K562 (cell line): ENCODE data around the gene SLC25A21. TPM values are rescaled to one million over a fixed set of nuclear protein-coding genes. Genes with fewer than 3 reads are reported as not detected.

Experiments used
- ATAC-seq: fragments of 200-7000 bp; cut with Tn5 transposase; 3 replicates; pipeline ENCODE4 v1.9.1; 2020; ENCODE audit warnings: moderate library complexity
- BruUV-seq: library from RNA; stranded (reverse); fragments of 400-500 nt; replicated peaks from 2 replicates; lab custom pipeline; 2021; lab: Mats Ljungman, UMichigan
- CTCF ChIA-PET: fragments of 300-600 bp; formaldehyde crosslinking; extraction: SDS; loops from one replicate; lab custom pipeline; 2021; ENCODE audit warnings: low intra/inter-chr PET ratio; lab: Yijun Ruan, JAX
- POLR2A ChIA-PET: fragments of 300-600, 350-650 bp; sonication (Branson Sonifier 250); formaldehyde crosslinking; extraction: SDS; loops from one replicate; lab custom pipeline; 2021; ENCODE audit warnings: antibody characterized with exemption, inconsistent platforms; lab: Yijun Ruan, JAX
- DNase-seq, 4 experiments: peaks; one replicate each; pipeline versions ENCODE4 v3.0.0 to v3.0.0-alpha.2; 2011 to 2018; ENCODE audit warnings: low spot score in 3 of 4, mixed read lengths in 3 of 4; ENCODE audit errors: extremely low read depth in 1 of 4
- FAIRE-seq: peaks from 2 replicates; lab custom pipeline; 2011; peaks lifted over from hg19 to GRCh38; lab: Jason Lieb, UNC
- H2AFZ ChIP-seq: 2 replicates; pipeline ENCODE4 v1.6.0; 2011; ENCODE audit warnings: low read depth, low read length, control low read depth, inconsistent platforms
- H3K27ac ChIP-seq: fragments of 200-600 bp; 3 replicates; pipeline ENCODE4 v1.8.0; 2011; ENCODE audit warnings: low read depth, mild to moderate bottlenecking, control low read depth, inconsistent platforms, low read length, moderate library complexity, mixed read lengths; ENCODE audit errors: extremely low read depth
- H3K27me3 ChIP-seq, 2 experiments: fragments of 300-600 bp in 1 of 2; 2 replicates in 1 of 2; 3 replicates in 1 of 2; pipeline versions ENCODE4 v1.6.0 to v1.8.0; 2011; ENCODE audit warnings: inconsistent platforms in 2 of 2, low read length in 2 of 2, mild to moderate bottlenecking in 1 of 2, mixed read lengths in 1 of 2, moderate library complexity in 1 of 2; ENCODE audit not compliant: control insufficient read depth in 2 of 2, insufficient read depth in 2 of 2
- H3K36me3 ChIP-seq: fragments of 300-600 bp; 3 replicates; pipeline ENCODE4 v1.8.0; 2011; ENCODE audit warnings: mild to moderate bottlenecking, low read length, inconsistent platforms; ENCODE audit not compliant: control insufficient read depth, insufficient read depth
- H3K4me1 ChIP-seq, 2 experiments: fragments of 200-600 bp in 1 of 2; replicated peaks in 1 of 2; 2 replicates in 1 of 2; 3 replicates in 1 of 2; pipeline versions ENCODE4 v1.5.1 to v1.8.0; 2011; ENCODE audit warnings: inconsistent platforms in 2 of 2, low read length in 2 of 2, mild to moderate bottlenecking in 1 of 2, mixed read lengths in 1 of 2, moderate library complexity in 1 of 2; ENCODE audit not compliant: control insufficient read depth in 2 of 2, insufficient read depth in 2 of 2
- H3K4me2 ChIP-seq: 2 replicates; pipeline ENCODE4 v1.6.1; 2011; ENCODE audit warnings: low read length, control low read depth, inconsistent platforms, mixed read lengths; ENCODE audit not compliant: insufficient read depth
- H3K4me3 ChIP-seq: fragments of 200-600 bp; sonication (generic), shearing (Covaris generic); 2 replicates; pipeline ENCODE4 v1.5.1; 2016; ENCODE audit warnings: control low read depth, inconsistent platforms
- H3K79me2 ChIP-seq: fragments of 200-600 bp; 3 replicates; pipeline ENCODE4 v1.8.0; 2011; ENCODE audit warnings: low read length, inconsistent platforms; ENCODE audit not compliant: control insufficient read depth, insufficient read depth
- H3K9ac ChIP-seq, 2 experiments: 2 replicates each; pipeline versions ENCODE4 v1.6.0 to v1.6.1; 2011; ENCODE audit warnings: low read depth in 2 of 2, low read length in 2 of 2, control low read depth in 1 of 2, inconsistent platforms in 1 of 2, mild to moderate bottlenecking in 1 of 2, mixed read lengths in 1 of 2; ENCODE audit not compliant: insufficient read depth in 1 of 2
- H3K9me1 ChIP-seq: one replicate; pipeline ENCODE4 v1.6.0; 2011; ENCODE audit warnings: inconsistent platforms, mild to moderate bottlenecking, low read length, moderate library complexity; ENCODE audit not compliant: control insufficient read depth, insufficient read depth
- H3K9me3 ChIP-seq: replicated peaks from 2 replicates; pipeline ENCODE4 v1.5.1; 2011; ENCODE audit warnings: low read depth, low read length, inconsistent platforms; ENCODE audit not compliant: control insufficient read depth, insufficient read depth
- H4K20me1 ChIP-seq: replicated peaks from 2 replicates; pipeline ENCODE4 v1.6.1; 2011; ENCODE audit warnings: low read length, inconsistent platforms, mixed read lengths; ENCODE audit not compliant: control insufficient read depth, insufficient read depth
- CBX3 ChIP-seq, 2 experiments: IDR thresholded peaks; 1 replicate in 1 of 2; 2 replicates in 1 of 2; pipeline ENCODE4 v1.6.1; 2012; ENCODE audit warnings: inconsistent platforms in 2 of 2, low read length in 2 of 2, borderline replicate concordance in 1 of 2, control low read depth in 1 of 2
- ETV1 ChIP-seq: fragments of 450-650 bp; conservative IDR thresholded peaks from 2 replicates; pipeline ENCODE4 v1.6.1; 2016; ENCODE audit warnings: missing genetic modification characterization, control low read depth, low read depth, missing compliant biosample characterization
- FOXJ3 ChIP-seq: sonication (generic); formaldehyde crosslinking; IDR thresholded peaks from 2 replicates; pipeline ENCODE4 v1.4.0; 2020; ENCODE audit warnings: mild to moderate bottlenecking, missing genetic modification reagents
- FOXK1 ChIP-seq: sonication (generic); formaldehyde crosslinking; IDR thresholded peaks from 2 replicates; pipeline ENCODE4 v1.8.0; 2022; ENCODE audit warnings: missing genetic modification reagents, mild to moderate bottlenecking, borderline replicate concordance
- HDAC3 ChIP-seq: fragments of 450-650 bp; IDR thresholded peaks from 2 replicates; pipeline ENCODE4 v1.6.1; 2018; ENCODE audit warnings: borderline replicate concordance, mild to moderate bottlenecking, moderate library complexity; ENCODE audit not compliant: partially characterized antibody
- ILK ChIP-seq: fragments of 450-650 bp; IDR thresholded peaks from 2 replicates; pipeline ENCODE4 v1.6.1; 2016; ENCODE audit warnings: missing genetic modification characterization, low read depth, mild to moderate bottlenecking, missing compliant biosample characterization, moderate library complexity, borderline replicate concordance
- LARP7 ChIP-seq: fragments of 450-650 bp; IDR thresholded peaks from 2 replicates; pipeline ENCODE4 v1.6.1; 2016
- PHB2 ChIP-seq: fragments of 450-650 bp; IDR thresholded peaks from 2 replicates; pipeline ENCODE4 v1.6.1; 2017; ENCODE audit warnings: low read depth
- SMARCB1 ChIP-seq: IDR thresholded peaks from 2 replicates; pipeline ENCODE4 v1.6.1; 2011; ENCODE audit warnings: improper control_type of control experiment, low read depth; ENCODE audit not compliant: insufficient read length
- SNIP1 ChIP-seq: fragments of 450-650 bp; IDR thresholded peaks from 2 replicates; pipeline ENCODE4 v1.7.1; 2017; ENCODE audit warnings: low read depth, mild to moderate bottlenecking
- TGIF2 ChIP-seq: sonication (generic); formaldehyde crosslinking; IDR thresholded peaks from 2 replicates; pipeline ENCODE4 v1.8.1; 2022; ENCODE audit warnings: mild to moderate bottlenecking, missing genetic modification reagents, moderate library complexity
- ZBTB7A ChIP-seq: IDR thresholded peaks from 2 replicates; pipeline ENCODE4 v1.6.1; 2011; ENCODE audit warnings: low read depth, mild to moderate bottlenecking, low read length, moderate library complexity, borderline replicate concordance; ENCODE audit not compliant: control insufficient read depth
- ZFP1 ChIP-seq: fragments of 450-650 bp; formaldehyde crosslinking; IDR thresholded peaks from 2 replicates; pipeline ENCODE4 v1.4.0; 2020; ENCODE audit warnings: mild to moderate bottlenecking, mixed read lengths
- ZNF24 ChIP-seq: fragments of 450-650 bp; IDR thresholded peaks from 2 replicates; pipeline ENCODE4 v1.6.1; 2016
- ZNF263 ChIP-seq: sonication (generic); formaldehyde crosslinking; IDR thresholded peaks from 2 replicates; pipeline ENCODE4 v1.8.0; 2022; ENCODE audit warnings: mild to moderate bottlenecking, missing genetic modification reagents, borderline replicate concordance
- ZNF282 ChIP-seq: sonication (generic); formaldehyde crosslinking; IDR thresholded peaks from 2 replicates; pipeline ENCODE4 v1.8.1; 2023; ENCODE audit warnings: missing genetic modification reagents
- ZNF589 ChIP-seq: fragments of 200-800 bp; sonication (Bioruptor generic); IDR thresholded peaks from 2 replicates; pipeline ENCODE4 v1.6.1; 2016; ENCODE audit warnings: low read depth, missing genetic modification characterization, missing compliant biosample characterization
- WGBS: fragments of 100-300 bp; shearing (Covaris generic); methylation state at CpG from one replicate; pipeline ENCODE4 v1.1.6; 2016; ENCODE audit warnings: low coverage, mixed read lengths; ENCODE audit not compliant: insufficient coverage; ENCODE audit errors: missing lambda C conversion rate; 5-methylcytosine and 5-hydroxymethylcytosine counted together
- in situ Hi-C: fragments of 300-500 bp; cut with MboI; formaldehyde crosslinking; loops from 4 replicates; pipeline ENCODE4 v1.15.0; 2018; ENCODE audit warnings: inconsistent platforms, mixed read lengths
- intact Hi-C: fragments of 100-400 bp; cut with micrococcal nuclease; formaldehyde crosslinking; loops from 2 replicates; pipeline ENCODE4 v1.14.2; 2022
- polyA plus RNA-seq, 8 experiments: library from polyadenylated mRNA; depleted of rRNA in 4 of 8; stranded (reverse) in 5 of 8; unstranded in 3 of 8; fragments of >200 nt; fragmentation: Nextera tagmentation in 2 of 8; fragmentation: Illumina TruSeq in 1 of 8; extraction: Ambion mirVana in 2 of 8; extraction: Trizol in 1 of 8; gene quantifications; 2 replicates each; pipeline versions ENCODE4 v1.2.1 to v1.2.3, GENCODE V29; 2011 to 2014; ENCODE audit warnings: inconsistent platforms in 1 of 8, missing spikeins in 1 of 8
- total RNA-seq, 7 experiments: library from RNA; depleted of rRNA in 6 of 7; stranded (reverse); fragments of >200 nt in 6 of 7; fragmentation: Illumina TruSeq in 2 of 7; extraction: Trizol in 2 of 7; gene quantifications; 2 replicates each; pipeline versions ENCODE4 v1.2.1 to v1.2.3, GENCODE V29; 2011 to 2021; ENCODE audit warnings: low replicate concordance in 1 of 7
- TF ChIP-seq, protein P1 (sequence below): fragments of 200-800 bp; sonication (Bioruptor generic); IDR thresholded peaks from 2 replicates; pipeline ENCODE4 v1.6.1; 2017; ENCODE audit warnings: missing genetic modification characterization, missing compliant biosample characterization
- TF ChIP-seq, protein P2 (sequence below): fragments of 450-650 bp; formaldehyde crosslinking; IDR thresholded peaks from 2 replicates; pipeline ENCODE4 v1.4.0; 2022; ENCODE audit warnings: mild to moderate bottlenecking, moderate library complexity
- TF ChIP-seq, protein P3 (sequence below): fragments of 450-650 bp; formaldehyde crosslinking; IDR thresholded peaks from 2 replicates; pipeline ENCODE4 v1.4.0; 2020; ENCODE audit warnings: mild to moderate bottlenecking, moderate library complexity

Gene SLC25A21
- total and polyA plus RNA-seq, 9 of the 15 experiments (the other 6 are each of a cell fraction or from before 2014, with no cell fraction given): 15.2 to 46.7 (median 28.7) TPM

DNA sequence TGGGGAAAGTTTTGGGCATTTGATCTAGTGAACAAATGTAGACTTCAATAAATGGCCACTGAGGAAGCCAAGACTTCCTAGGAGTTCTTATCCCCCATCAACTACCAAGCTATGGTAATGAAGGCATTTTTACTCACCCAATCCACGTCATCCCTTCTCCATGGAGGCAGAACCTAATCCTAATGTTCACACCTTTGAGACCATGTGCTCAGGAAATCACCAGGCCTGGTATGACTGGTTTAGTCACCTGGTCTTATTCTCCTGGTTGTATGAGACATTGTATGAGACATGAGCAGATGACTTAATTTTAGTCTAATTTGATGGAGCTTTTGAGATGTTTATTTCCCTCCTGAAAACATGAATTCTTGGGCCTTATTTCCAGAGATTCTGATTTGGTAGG, 422.2 kb downstream of the SLC25A21 start:
- in situ Hi-C loops: no loop called here
- BruUV-seq: no TSS peak
- H3K9ac ChIP-seq: no peak overlapping the region
- intact Hi-C loops: no loop called here
- H3K9me1 ChIP-seq: no peaks in the 10 kb centered on the region
- no peaks in the 10 kb centered on the region; a peak in 1 of 5 replicates for H3K4me1 ChIP-seq
- H2AFZ ChIP-seq: no peak overlapping the region
- TF ChIP-seq LARP7 (no peak), ZNF589 (no peak), ZNF24 (no peak), ZFP1 (CRISPR knock-in tag) (no peak), HDAC3 (no peak), PHB2 (no peak), TGIF2 (CRISPR knock-in tag) (no peak), ILK (tag) (no peak), ZNF282 (CRISPR knock-in tag) (no peak), SNIP1 (no peak), CBX3 (IDR thresholded peaks at IDR 0.05; ENCODE audit: borderline replicate concordance in 1 of 2, low read length in 2 of 2) (no peak), SMARCB1 (no peak), ETV1 (tag) (no peak), ZNF263 (no peak), FOXK1 (CRISPR knock-in tag) (no peak), FOXJ3 (no peak), ZBTB7A (no peak)
- TF ChIP-seq, protein P1, sequence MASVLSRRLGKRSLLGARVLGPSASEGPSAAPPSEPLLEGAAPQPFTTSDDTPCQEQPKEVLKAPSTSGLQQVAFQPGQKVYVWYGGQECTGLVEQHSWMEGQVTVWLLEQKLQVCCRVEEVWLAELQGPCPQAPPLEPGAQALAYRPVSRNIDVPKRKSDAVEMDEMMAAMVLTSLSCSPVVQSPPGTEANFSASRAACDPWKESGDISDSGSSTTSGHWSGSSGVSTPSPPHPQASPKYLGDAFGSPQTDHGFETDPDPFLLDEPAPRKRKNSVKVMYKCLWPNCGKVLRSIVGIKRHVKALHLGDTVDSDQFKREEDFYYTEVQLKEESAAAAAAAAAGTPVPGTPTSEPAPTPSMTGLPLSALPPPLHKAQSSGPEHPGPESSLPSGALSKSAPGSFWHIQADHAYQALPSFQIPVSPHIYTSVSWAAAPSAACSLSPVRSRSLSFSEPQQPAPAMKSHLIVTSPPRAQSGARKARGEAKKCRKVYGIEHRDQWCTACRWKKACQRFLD (CRISPR knock-in tag): no peak
- TF ChIP-seq, protein P2, sequence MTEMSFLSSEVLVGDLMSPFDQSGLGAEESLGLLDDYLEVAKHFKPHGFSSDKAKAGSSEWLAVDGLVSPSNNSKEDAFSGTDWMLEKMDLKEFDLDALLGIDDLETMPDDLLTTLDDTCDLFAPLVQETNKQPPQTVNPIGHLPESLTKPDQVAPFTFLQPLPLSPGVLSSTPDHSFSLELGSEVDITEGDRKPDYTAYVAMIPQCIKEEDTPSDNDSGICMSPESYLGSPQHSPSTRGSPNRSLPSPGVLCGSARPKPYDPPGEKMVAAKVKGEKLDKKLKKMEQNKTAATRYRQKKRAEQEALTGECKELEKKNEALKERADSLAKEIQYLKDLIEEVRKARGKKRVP (CRISPR knock-in tag): no peak
- TF ChIP-seq, protein P3, sequence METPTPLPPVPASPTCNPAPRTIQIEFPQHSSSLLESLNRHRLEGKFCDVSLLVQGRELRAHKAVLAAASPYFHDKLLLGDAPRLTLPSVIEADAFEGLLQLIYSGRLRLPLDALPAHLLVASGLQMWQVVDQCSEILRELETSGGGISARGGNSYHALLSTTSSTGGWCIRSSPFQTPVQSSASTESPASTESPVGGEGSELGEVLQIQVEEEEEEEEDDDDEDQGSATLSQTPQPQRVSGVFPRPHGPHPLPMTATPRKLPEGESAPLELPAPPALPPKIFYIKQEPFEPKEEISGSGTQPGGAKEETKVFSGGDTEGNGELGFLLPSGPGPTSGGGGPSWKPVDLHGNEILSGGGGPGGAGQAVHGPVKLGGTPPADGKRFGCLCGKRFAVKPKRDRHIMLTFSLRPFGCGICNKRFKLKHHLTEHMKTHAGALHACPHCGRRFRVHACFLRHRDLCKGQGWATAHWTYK: no peak
- DNase-seq (no peak), ATAC-seq (no peak), FAIRE-seq (no peak)
- H3K9me3 ChIP-seq: no peaks in the 10 kb centered on the region
- H3K27me3 ChIP-seq: no peaks in the 10 kb centered on the region
- ChIA-PET POLR2A (interaction anchor here (0.7 kb wide), 1 partner anchor 16 kb away, joined by 3 read pairs; no protein-coding TSS in a partner anchor), CTCF (no interaction called here)
- H3K4me3 ChIP-seq: no peak overlapping the region
- H3K79me2 ChIP-seq: no peaks in the 10 kb centered on the region
- H3K27ac ChIP-seq: no peak overlapping the region
- H3K36me3 ChIP-seq: no peaks in the 10 kb centered on the region
- H3K4me2 ChIP-seq: no peak overlapping the region
- no peaks in the 10 kb centered on the region for H4K20me1 ChIP-seq
- 80% methylated on average over 1 of the region's 1 CpG for WGBS
